Breast epithelium (tissue), 4 donors: Measurements from ENCODE around the gene FOXL2. TPM values are rescaled to one million over a fixed set of nuclear protein-coding genes. Genes with fewer than 3 reads are reported as not detected.

ENCODE experiments used
- DNase-seq, 2 donors: peaks; one replicate each; pipeline ENCODE4 v3.0.0-alpha.2; 2019; ENCODE audit warnings: low spot score in 2 of 2
- H3K27ac ChIP-seq, 2 donors: fragments of 200-600 bp; sonication (generic) in 1 of 2; one replicate each; pipeline ENCODE4 v1.5.1; 2016 to 2019; ENCODE audit warnings: mild to moderate bottlenecking in 1 of 2
- H3K27me3 ChIP-seq, 2 donors: fragments of 200-600 bp; sonication (generic) in 1 of 2; one replicate each; pipeline versions ENCODE4 v1.5.1 to v1.6.0; 2017 to 2019; ENCODE audit warnings: control low read depth in 1 of 2, mild to moderate bottlenecking in 1 of 2
- H3K36me3 ChIP-seq: fragments of 200-600 bp; one replicate; pipeline ENCODE4 v1.5.1; 2019
- H3K4me1 ChIP-seq, 2 donors: fragments of 200-600 bp; sonication (generic); one replicate each; pipeline ENCODE4 v1.5.1; 2016 to 2019; ENCODE audit warnings: control low read depth in 1 of 2
- H3K4me3 ChIP-seq, 3 donors: fragments of 200-600 bp; sonication (generic); 1 replicate in 2 of 3; 2 replicates in 1 of 3; pipeline ENCODE4 v1.5.1; 2016 to 2019; ENCODE audit warnings: mild to moderate bottlenecking in 3 of 3, moderate library complexity in 2 of 3
- H3K9me3 ChIP-seq, 2 donors: fragments of 200-600 bp; sonication (generic) in 1 of 2; one replicate each; pipeline ENCODE4 v1.5.1; 2016 to 2019; ENCODE audit warnings: control low read depth in 1 of 2
- CTCF ChIP-seq, 3 donors: fragments of 450-650 bp; IDR thresholded peaks; one replicate each; pipeline ENCODE4 v1.5.1; 2016 to 2017; ENCODE audit warnings: antibody characterized with exemption in 3 of 3, mild to moderate bottlenecking in 3 of 3, moderate library complexity in 3 of 3
- POLR2A ChIP-seq: fragments of 450-650 bp; IDR thresholded peaks from one replicate; pipeline ENCODE4 v1.6.1; 2016; ENCODE audit warnings: antibody characterized with exemption, mild to moderate bottlenecking, moderate library complexity
- POLR2AphosphoS5 ChIP-seq, 3 donors: sonication (generic); formaldehyde crosslinking; IDR thresholded peaks; one replicate each; pipeline ENCODE4 v1.6.1; 2017; ENCODE audit warnings: antibody characterized with exemption in 3 of 3
- intact Hi-C: fragments of 100-400 bp; cut with DNase I; formaldehyde crosslinking; loops from one replicate; pipeline ENCODE4 v1.15.1; 2023; ENCODE audit warnings: low total_unique reads
- total RNA-seq, 3 donors: library from RNA; depleted of rRNA; stranded (reverse); fragments of >200 nt; gene quantifications; one replicate each; pipeline ENCODE4 v1.1.0, GENCODE V29; 2016

FOXL2 gene
- total RNA-seq, 3 donors from 2014 or later, result 0.33 TPM; not detected in 2

GRCh38 chr3:138921316-138922292 is 25.3 kb downstream of the FOXL2 start:
- H3K4me1 ChIP-seq, result no peaks in the 10 kb centered on the region
- peak in 1 of 2 donors; percentile 56 for DNase-seq
- intact Hi-C loops, result no loop called here

GRCh38 chr3:138919325-138919724 is 27.6 kb downstream of the FOXL2 start:
- H3K4me3 ChIP-seq, result no peak overlapping the region
- no peak for DNase-seq
- no peaks in the 10 kb centered on the region for H3K9me3 ChIP-seq
- H3K27ac ChIP-seq, result no peak overlapping the region
- H3K4me1 ChIP-seq, result no peaks in the 10 kb centered on the region
- TF ChIP-seq CTCF (IDR thresholded peaks at IDR 0.05) (no peak), POLR2A (no peak), POLR2AphosphoS5 (IDR thresholded peaks at IDR 0.05) (no peak)
- H3K36me3 ChIP-seq, result no peaks in the 10 kb centered on the region
- H3K27me3 ChIP-seq, result no peaks in the 10 kb centered on the region
- intact Hi-C loops, result loop anchor here (5.0 to 10.0 kb wide), 2 partner anchors 225 to 322 kb away; no protein-coding TSS in a partner anchor

More at GRCh38 chr3:138921316-138922292, 25.3 kb downstream of the FOXL2 start:
- Histone ChIP-seq H3K27ac (peak overlapping the region; percentile 65 to 75), H3K36me3 (no peaks in the 10 kb centered on the region), H3K9me3 (no peaks in the 10 kb centered on the region), H3K4me3 (no peak overlapping the region), H3K27me3 (no peaks in the 10 kb centered on the region)
- TF ChIP-seq CTCF (IDR thresholded peaks at IDR 0.05), result no peak
- no peak for TF ChIP-seq POLR2A
- TF ChIP-seq POLR2AphosphoS5 (IDR thresholded peaks at IDR 0.05), result no peak

GRCh38 chr3:138916824-138917223 is 30.1 kb downstream of the FOXL2 start:
- no peaks in the 10 kb centered on the region for H3K9me3 ChIP-seq
- TF ChIP-seq CTCF (IDR thresholded peaks at IDR 0.05) (no peak), POLR2A (no peak), POLR2AphosphoS5 (IDR thresholded peaks at IDR 0.05) (no peak)
- no peaks in the 10 kb centered on the region for H3K4me1 ChIP-seq
- H3K36me3 ChIP-seq, result no peaks in the 10 kb centered on the region
- intact Hi-C loops, result loop anchor here (5.0 to 10.0 kb wide), 2 partner anchors 222 to 320 kb away; no protein-coding TSS in a partner anchor
- H3K27ac ChIP-seq, result peak overlapping the region in 1 of 2 donors; percentile 96
- H3K4me3 ChIP-seq, result no peak overlapping the region
- DNase-seq, result peak; percentile 61 to 77
- no peaks in the 10 kb centered on the region for H3K27me3 ChIP-seq

GRCh38 chr3:138915503-138916498 is 31.1 kb downstream of the FOXL2 start:
- intact Hi-C loops, result loop anchor here (5.0 to 10.0 kb wide), 2 partner anchors 221 to 318 kb away; no protein-coding TSS in a partner anchor
- H3K4me3 ChIP-seq, result peak overlapping the region; percentile 56 to 71 (median 68)
- H3K36me3 ChIP-seq, result no peaks in the 10 kb centered on the region
- H3K27ac ChIP-seq, result peak overlapping the region; percentile 89 to 96
- H3K27me3 ChIP-seq, result no peaks in the 10 kb centered on the region
- TF ChIP-seq POLR2A (no peak), POLR2AphosphoS5 (IDR thresholded peaks at IDR 0.05) (peak in 2 of 3 donors; percentile 43 to 70), CTCF (IDR thresholded peaks at IDR 0.05) (peak; percentile 78 to 94 (median 91))
- peak; percentile 88 to 93 for DNase-seq
- no peaks in the 10 kb centered on the region for H3K9me3 ChIP-seq
- H3K4me1 ChIP-seq, result no peaks in the 10 kb centered on the region
